ENCODE data around the gene SLCO3A1. TPM values are rescaled to one million over a fixed set of nuclear protein-coding genes. Genes with fewer than 3 reads are reported as not detected.

Gene SLCO3A1
- total RNA-seq, 1 experiment from 2014 or later = 5.1 TPM

DNA sequence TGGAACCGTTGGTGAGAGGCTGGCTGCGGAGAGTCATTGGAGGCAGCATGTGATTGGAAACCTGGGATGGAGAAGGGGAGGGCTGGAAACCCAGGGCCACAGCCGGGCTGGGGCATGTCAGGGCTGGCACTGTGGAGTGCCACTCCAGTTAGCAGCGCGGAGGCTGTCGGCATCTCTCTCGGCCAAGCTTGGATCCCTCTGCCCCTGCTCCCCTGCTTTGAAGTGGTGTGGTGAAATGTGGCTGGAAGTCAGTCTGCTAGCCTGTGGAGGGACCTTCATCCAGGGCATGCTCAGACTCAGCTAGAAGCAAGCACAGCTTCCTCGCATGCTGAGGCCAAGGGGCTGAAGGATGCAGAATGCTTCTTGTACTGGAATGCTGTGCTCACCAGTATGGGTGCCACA lies 13.5 kb downstream of the SLCO3A1 start:
- no peak overlapping the region for H2AFZ ChIP-seq (ENCODE audit: low read depth, low read length, poor library complexity, severe bottlenecking)
- peaks cover 6 to 35% of the 10 kb centered on the region in 2 experiments; a peak in 3 of 4 replicates for H3K4me1 ChIP-seq (ENCODE audit: control insufficient read depth in 1 of 2, insufficient read depth in 2 of 2, low read length in 2 of 2)
- POLR2A ChIA-PET = no interaction called here
- BruUV-seq (replicated peaks) = no TSS peak
- peak overlapping the region; percentile 20 for H3K27ac ChIP-seq (ENCODE audit: low read depth, low read length)
- CTCF ChIA-PET = interaction anchor here (1.2 kb wide), 1 partner anchor 13 kb away, joined by 3 read pairs; the partner anchor contains the start of gene SLCO3A1
- RAD21 ChIA-PET (ENCODE audit: low non-redundant PET in 1 of 2, low total read pairs in 2 of 2, uncharacterized antibody in 2 of 2, unreplicated experiment in 2 of 2) = no interaction called here
- H3K9ac ChIP-seq (ENCODE audit: low read length) = peak overlapping the region; percentile 31; the same call in 1 of the 2 replicates
- no peaks in the 10 kb centered on the region for H3K27me3 ChIP-seq (ENCODE audit: insufficient read depth, low read length)
- no peaks in the 10 kb centered on the region for H3K79me2 ChIP-seq (ENCODE audit: insufficient read depth, low read length)
- intact Hi-C loops (cut with micrococcal nuclease) = no loop called here
- no peaks in the 10 kb centered on the region for H4K20me1 ChIP-seq (ENCODE audit: insufficient read depth)
- TF ChIP-seq, protein P1, sequence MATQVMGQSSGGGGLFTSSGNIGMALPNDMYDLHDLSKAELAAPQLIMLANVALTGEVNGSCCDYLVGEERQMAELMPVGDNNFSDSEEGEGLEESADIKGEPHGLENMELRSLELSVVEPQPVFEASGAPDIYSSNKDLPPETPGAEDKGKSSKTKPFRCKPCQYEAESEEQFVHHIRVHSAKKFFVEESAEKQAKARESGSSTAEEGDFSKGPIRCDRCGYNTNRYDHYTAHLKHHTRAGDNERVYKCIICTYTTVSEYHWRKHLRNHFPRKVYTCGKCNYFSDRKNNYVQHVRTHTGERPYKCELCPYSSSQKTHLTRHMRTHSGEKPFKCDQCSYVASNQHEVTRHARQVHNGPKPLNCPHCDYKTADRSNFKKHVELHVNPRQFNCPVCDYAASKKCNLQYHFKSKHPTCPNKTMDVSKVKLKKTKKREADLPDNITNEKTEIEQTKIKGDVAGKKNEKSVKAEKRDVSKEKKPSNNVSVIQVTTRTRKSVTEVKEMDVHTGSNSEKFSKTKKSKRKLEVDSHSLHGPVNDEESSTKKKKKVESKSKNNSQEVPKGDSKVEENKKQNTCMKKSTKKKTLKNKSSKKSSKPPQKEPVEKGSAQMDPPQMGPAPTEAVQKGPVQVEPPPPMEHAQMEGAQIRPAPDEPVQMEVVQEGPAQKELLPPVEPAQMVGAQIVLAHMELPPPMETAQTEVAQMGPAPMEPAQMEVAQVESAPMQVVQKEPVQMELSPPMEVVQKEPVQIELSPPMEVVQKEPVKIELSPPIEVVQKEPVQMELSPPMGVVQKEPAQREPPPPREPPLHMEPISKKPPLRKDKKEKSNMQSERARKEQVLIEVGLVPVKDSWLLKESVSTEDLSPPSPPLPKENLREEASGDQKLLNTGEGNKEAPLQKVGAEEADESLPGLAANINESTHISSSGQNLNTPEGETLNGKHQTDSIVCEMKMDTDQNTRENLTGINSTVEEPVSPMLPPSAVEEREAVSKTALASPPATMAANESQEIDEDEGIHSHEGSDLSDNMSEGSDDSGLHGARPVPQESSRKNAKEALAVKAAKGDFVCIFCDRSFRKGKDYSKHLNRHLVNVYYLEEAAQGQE (IDR thresholded peaks at IDR 0.05; ENCODE audit: low read depth) = no peak
- TF ChIP-seq EGR1 (IDR thresholded peaks at IDR 0.05; ENCODE audit: low read depth) (no peak), TCF7L2 (IDR thresholded peaks at IDR 0.05; ENCODE audit: borderline replicate concordance, extremely low read depth, insufficient read depth, insufficient read length) (no peak), CEBPB (IDR thresholded peaks at IDR 0.05; ENCODE audit: low read depth) (no peak), ZFX (IDR thresholded peaks at IDR 0.05) (no peak), POLR2AphosphoS5 (IDR thresholded peaks at IDR 0.05; ENCODE audit: low read depth, low read length) (no peak), SP1 (IDR thresholded peaks at IDR 0.05; ENCODE audit: low read depth) (no peak), ZNF274 (IDR thresholded peaks at IDR 0.05; ENCODE audit: low read depth, low read length) (no peak), JUND (IDR thresholded peaks at IDR 0.05) (0 out of 2 replicates have a peak, but pooled peaks have one; percentile 11), SIN3A (IDR thresholded peaks at IDR 0.05; ENCODE audit: low read depth) (no peak), RAD21 (IDR thresholded peaks at IDR 0.05; ENCODE audit: low read depth) (no peak), POLR2A (IDR thresholded peaks at IDR 0.05; ENCODE audit: borderline replicate concordance, extremely low read depth, insufficient read depth, insufficient read length) (no peak), EZH2 (IDR thresholded peaks at IDR 0.05) (no peak), EZH2phosphoT487 (IDR thresholded peaks at IDR 0.05; ENCODE audit: borderline replicate concordance) (no peak), CBX3 (IDR thresholded peaks at IDR 0.05; ENCODE audit: low read depth) (no peak)
- TF ChIP-seq, protein P2, sequence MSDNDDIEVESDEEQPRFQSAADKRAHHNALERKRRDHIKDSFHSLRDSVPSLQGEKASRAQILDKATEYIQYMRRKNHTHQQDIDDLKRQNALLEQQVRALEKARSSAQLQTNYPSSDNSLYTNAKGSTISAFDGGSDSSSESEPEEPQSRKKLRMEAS (IDR thresholded peaks at IDR 0.05) = peak; percentile 39; the same call in 1 of the 2 replicates
- TF ChIP-seq, protein P3, sequence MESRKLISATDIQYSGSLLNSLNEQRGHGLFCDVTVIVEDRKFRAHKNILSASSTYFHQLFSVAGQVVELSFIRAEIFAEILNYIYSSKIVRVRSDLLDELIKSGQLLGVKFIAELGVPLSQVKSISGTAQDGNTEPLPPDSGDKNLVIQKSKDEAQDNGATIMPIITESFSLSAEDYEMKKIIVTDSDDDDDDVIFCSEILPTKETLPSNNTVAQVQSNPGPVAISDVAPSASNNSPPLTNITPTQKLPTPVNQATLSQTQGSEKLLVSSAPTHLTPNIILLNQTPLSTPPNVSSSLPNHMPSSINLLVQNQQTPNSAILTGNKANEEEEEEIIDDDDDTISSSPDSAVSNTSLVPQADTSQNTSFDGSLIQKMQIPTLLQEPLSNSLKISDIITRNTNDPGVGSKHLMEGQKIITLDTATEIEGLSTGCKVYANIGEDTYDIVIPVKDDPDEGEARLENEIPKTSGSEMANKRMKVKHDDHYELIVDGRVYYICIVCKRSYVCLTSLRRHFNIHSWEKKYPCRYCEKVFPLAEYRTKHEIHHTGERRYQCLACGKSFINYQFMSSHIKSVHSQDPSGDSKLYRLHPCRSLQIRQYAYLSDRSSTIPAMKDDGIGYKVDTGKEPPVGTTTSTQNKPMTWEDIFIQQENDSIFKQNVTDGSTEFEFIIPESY (IDR thresholded peaks at IDR 0.05; ENCODE audit: extremely low read depth, insufficient replicate concordance, low read length) = no peak
- ATAC-seq (peak; percentile 69), DNase-seq (ENCODE audit: low read depth, low spot score) (no peak)
- H3K9me3 ChIP-seq (ENCODE audit: control insufficient read depth in 1 of 2, insufficient read depth in 1 of 2, low read depth in 1 of 2, low read length in 2 of 2) = no peaks in the 10 kb centered on the region
- H3K36me3 ChIP-seq (ENCODE audit: control insufficient read depth in 1 of 2, insufficient read depth in 2 of 2, low read length in 2 of 2) = no peaks in the 10 kb centered on the region
- peak overlapping the region in 1 of 2 experiments; percentile 28; a peak in 1 of 4 replicates for H3K4me3 ChIP-seq (replicated peaks in 1 of 2; ENCODE audit: low read depth in 1 of 2, low read length in 2 of 2)
- H3K4me2 ChIP-seq (ENCODE audit: low read length) = peak overlapping the region; percentile 59
- H3K9me2 ChIP-seq (ENCODE audit: insufficient read depth) = no peaks in the 10 kb centered on the region

All from HCT116 (cell line).